Stimulated activated naive CD4-positive, alpha-beta T cell treated with Interleukin-2 at 50 U/mL for 16 hours (primary cell): ENCODE data around the gene AKT1.

Experiments
- DNase-seq: peaks from one replicate; lab custom pipeline; 2025; lab: John Stamatoyannopoulos, UW

AKT1 gene

DNA sequence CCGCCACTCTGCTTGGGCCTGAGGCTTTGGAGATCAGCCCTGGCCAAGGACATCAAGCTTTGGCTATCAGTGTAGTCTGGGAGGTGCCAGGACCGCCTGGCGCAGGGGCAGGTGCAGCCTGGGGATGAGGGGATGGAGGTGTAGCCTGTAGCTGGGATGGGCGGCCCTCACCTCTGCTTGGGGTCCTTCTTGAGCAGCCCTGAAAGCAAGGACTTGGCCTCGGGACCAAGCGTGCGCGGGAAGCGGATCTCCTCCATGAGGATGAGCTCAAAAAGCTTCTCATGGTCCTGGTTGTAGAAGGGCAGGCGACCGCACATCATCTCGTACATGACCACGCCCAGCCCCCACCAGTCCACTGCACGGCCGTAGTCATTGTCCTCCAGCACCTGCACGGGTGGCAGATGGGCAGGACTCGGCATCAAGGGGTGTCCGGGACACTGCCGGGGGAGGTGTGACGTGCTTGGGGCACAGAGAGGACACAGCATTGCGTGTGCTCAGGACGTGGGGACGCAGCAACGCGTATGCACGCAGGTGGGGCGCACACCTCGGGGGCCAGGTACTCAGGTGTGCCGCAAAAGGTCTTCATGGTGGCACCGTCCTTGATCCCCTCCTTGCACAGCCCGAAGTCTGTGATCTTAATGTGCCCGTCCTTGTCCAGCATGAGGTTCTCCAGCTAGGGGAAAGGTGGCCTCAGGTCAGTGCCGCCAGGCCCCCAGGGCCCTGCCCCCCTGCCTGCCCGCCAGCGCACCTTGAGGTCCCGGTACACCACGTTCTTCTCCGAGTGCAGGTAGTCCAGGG, 22.6 kb downstream of the AKT1 start:
- DNase-seq: no peak

DNA sequence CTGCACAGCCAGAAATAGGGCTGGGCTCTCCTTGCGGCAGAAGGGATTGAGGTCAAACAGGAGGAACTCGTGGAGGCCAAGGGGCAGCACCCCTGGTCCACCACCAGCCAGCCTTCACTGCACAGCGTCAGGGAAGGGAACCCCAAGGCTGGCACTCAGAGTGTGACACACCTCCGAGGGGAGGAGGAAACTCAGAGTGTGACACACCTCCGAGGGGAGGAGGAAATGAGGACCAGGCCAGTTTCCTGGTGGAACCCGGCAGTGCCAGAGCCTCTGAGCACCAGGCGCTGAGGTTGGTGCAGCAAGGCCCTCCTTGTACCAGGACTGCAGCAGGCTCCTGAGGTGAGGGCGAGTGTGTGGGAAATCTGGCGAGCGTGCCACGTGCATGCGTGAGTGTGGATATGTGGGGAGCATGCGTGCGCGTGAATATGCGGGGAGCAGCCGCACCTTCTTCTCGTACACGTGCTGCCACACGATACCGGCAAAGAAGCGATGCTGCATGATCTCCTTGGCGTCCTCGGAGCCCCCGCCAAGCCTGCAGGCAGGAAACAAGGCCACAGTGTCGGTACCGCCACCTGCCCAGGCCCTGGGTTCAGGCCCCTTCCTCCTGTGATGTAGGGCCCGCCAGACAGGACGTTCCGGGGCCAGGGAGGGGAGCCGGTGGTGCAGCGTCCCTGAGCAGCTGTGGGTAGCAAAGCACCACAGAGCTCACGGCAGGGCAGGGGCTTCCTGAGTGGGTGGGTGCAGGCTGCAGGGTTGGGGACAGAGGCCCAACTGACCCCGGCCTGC, 23.4 kb downstream of the AKT1 start:
- no peak for DNase-seq

DNA sequence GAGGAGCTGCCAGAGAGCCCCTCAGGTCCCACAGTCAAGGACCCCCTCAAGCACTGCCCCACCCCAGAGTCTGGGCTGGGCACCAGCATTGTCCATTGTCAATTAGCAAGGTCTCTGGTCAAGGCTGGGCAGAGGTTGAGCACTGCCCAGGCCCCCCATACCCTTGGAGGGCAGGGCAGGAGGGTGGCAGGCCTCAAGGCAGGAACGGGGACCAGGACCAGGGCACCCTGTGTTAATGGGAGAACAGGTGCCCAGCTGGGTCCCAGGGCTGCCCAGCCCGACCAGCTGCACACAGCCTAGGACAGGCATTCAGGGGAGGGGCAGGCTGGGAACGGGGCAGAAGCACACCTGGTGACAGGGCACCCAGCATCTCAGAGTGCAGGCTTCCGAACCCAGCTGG, 24.2 kb downstream of the AKT1 start:
- no peak for DNase-seq

DNA sequence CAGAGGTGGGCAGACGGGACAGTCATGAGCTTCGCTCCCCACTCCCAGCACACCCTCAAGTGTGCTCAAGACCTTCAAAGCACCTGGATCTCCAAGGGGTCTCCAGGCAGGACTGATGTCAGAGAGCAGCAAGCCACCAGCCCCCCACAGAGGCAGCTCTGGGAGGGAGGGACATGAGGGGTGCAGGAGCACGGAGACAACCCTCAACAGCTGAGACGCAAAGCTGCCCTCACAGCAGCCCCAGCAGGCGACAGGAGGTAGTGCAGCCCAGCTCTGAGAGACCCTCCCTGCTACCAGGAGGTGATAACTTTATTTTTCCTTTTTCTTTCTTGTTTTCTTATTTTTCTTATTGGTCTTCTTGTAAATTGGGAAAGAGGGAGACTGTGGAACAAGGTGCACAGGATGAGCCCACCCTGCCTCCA, 24.7 kb downstream of the AKT1 start:
- no peak for DNase-seq

DNA sequence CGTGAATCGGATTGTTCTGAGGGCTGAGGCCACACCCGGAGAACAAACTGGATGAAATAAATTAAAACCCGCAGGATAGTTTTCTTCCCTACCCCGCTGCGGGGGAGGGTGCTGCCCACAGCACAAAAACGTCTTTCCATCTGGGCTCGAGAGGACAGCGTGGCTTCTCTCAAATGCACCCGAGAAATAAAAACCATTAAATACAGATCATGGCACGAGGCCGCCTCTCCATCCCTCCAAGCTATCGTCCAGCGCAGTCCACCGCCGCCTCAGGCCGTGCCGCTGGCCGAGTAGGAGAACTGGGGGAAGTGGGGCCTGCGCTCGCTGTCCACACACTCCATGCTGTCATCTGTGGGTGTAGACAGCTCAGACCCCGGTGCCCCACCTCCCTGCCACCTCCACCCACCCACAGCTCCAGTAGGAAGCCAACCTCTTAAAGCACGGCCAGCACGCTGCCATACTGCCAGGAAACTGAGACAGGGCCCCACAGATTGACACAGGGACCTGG, 25.4 kb downstream of the AKT1 start:
- DNase-seq: no peak

DNA sequence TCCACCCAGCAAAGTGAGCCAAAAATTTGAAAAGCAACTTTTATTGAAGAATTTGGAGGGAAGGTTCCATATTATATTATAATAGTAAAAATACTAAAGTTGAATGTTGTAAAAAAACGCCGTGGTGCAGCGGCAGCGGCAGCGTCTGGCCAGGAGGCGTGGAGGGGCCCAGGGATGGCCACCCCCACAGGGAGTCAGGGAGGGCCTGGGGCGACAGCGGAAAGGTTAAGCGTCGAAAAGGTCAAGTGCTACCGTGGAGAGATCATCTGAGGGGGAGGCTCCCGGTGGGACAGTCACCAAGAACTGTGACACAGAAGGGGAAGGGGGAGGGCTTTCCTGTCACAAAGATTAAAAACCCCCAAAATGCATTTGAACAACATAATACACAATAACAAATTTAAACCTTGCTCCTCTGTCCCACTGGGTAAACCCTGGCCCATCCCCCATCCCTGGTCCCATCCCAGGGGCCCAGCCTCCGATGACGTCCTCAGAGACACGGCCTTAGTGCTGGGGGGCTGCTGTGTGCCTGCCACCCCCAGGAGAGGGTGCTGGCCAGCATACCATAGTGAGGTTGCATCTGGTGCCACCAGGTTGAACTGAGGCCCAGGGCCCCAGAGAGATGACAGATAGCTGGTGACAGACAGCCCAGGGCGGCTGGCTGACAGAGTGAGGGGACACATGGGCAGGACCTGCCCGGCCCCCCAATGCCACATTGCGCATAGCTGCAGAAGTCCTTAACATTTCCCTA, 26.1 kb downstream of the AKT1 start:
- DNase-seq: no peak

DNA sequence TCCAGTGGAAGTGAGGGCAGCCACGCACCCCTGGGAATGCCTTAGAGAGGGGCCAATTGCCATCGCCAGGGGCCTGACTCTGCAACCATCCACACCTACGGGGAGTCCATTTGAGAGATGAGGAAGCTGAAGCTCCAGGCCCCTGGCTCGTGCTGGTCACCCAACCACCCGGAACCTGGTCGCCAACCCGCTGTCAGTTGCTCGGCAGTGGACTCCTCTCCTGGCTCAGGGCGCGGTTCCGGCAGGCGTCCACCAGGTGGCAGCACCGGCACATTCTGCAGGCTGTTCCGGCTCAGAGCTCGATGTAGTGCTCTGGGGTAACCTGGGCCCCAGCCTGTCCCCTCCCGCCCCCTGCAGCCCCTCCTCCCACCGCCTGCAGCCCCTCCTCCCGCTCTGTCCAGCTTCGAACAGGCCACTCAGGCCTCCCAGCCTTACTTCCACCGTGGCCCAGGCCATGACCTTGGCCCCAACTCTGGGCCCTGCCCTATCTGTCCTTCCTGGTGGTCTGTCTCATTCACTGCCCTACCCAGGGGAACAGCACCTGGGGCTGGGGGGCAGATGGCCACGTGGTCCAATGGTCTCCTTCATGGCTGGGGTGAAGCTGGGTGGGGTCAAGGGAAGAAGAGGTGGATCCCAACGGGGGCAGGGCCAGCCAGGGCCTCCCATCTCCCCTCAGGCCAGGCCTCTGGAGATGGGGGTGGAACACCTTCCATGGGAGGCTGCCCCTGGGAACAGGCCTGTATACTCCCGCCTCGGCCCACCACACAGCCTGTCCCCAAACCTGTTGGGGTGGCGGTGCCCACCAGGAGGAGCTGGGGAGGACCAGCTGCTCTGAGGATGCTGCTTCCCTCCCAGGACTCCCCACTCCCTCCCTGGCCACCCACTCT, 26.9 kb downstream of the AKT1 start:
- peak; percentile 84 for DNase-seq

DNA sequence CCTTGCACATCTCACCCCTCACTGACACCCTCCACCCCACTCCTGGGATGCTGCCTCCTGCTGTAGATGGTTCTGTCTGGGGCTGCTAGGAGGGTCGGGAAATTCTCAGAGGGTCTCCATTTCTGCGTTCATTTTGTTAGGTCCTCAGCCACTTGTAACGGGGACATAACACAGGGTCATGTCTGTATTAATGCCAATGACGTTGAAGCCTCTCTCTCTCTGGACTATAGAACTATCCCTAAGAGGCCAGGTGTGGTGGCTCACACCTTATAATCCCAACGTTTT, 28.0 kb downstream of the AKT1 start:
- no peak for DNase-seq

DNA sequence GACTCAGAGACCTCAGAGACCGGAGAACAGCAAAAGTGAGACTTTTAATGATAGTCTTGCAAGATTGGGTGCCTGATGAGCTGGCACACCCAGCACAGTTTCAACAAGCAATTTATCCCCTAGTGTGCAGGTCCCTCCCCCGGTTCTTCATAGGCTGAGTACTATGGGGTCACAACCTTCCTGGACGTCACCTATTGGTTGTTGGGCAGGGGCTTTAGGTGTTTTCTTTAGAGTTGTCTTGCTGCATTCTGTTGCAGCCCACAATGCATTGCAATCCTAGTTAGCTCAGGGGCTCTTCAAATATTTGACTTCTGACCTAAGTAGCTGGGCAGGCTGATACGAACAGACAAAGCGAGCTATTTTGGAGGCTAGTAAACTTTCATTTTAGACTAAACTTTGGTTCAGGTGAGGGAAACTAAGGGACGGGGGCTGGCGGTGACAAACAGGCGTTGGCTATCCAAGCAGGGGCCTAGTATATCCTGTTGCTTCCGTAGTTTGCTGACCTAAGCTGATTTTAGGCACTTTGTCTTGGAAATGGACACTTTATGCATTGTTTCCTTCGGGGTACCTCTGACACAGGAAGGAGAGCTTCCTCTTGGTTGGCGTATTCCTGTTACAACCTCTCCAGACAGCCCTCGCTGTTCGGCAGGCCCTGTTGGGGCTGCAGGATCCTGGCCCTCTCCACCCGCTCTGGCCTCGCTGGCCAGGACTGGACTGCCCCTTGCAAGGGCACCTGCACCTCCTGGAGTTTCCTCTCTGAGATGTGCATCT, 28.5 kb downstream of the AKT1 start:
- DNase-seq: no peak

DNA sequence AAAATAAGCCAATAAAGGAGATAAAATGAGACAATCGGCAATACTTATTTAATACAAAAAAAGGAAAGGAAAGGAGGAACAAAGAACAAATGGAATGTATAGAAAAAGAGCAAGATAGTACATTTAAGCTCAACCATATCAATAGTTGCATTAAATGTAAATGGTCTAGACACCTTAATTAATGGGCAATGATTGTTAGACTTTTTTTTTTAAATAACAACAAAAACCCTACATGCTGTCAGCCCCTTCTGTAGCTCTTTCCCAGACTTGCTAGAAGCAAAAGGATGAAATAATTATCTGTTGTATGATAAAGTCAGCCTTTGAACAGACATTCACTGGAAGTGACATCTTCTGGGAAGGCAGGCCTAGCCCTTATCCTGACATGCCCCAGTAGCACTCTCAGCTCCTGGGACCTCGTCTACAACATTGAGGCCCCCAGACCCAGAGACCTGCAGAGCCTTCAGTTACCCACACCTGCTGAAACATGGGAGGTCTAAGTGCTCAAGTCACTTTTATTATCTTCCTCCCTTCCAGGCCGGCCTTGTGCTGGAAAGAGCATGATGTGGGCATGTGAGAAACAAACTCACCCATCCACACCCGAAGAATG, 29.2 kb downstream of the AKT1 start:
- DNase-seq: no peak

DNA sequence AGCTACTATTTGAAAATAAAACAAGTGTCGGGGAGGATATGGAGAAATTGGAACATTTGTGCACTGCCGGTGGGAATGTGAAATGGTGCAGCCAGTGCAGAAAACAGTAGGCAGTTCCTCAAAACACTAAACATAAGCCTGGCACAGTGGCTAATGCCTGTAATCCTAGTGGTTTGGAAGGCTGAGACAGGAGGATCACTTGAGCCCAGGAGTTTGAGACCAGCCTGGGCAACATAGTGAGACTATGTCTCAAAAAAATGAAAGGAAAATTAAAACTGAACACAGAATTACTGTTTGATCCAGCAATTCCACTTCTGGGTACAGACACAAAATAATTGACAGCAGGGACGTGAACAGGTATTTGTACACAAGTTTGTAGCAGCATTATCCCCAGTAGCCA, 30.0 kb downstream of the AKT1 start:
- no peak for DNase-seq

DNA sequence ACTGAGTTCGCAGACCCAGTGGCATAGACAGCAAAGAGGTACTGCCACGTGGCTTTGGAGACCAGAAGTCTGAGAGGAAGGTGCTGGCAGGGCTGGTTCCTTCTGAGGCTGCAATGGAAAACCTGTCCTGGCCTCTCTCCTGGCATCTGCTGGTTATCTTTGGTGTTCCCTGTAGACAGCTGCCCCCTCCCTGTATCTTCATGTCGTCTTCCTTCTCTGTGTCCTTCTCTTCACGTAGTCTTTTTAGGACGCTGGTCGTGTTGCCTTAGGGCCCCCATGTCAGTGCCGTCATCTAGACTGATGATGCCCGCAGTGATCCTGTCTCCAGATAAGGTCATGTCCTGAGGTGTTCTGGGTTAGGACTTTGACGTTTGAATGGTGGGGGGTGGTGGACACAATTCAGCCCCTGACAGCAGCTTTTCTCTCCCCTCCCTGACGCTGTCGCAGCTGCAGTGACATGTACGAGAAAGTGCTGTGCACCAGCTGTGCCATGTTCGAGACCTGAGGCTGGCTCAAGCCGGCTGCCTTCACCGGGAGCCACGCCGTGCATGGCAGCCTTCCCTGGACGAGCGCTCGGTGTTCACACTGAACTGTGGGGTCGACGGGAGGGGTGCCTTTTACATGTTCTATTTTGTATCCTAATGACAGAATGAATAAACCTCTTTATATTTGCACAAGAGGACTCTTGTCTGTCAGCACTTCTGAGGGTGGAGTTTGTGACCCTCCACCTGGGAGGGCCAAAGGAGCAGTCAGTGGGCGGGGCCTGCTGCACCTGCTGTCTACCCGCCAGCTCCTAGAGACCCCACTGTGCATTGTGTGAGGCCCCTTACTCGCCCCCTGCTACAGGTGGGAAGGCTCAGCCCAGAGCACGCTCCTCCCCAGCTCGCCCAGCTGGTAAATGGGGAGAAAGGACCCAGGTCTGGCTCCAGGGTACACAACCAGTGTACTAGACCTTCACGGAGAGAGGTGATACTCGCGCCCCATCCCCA, 36.3 kb downstream of the AKT1 start:
- no peak for DNase-seq

DNA sequence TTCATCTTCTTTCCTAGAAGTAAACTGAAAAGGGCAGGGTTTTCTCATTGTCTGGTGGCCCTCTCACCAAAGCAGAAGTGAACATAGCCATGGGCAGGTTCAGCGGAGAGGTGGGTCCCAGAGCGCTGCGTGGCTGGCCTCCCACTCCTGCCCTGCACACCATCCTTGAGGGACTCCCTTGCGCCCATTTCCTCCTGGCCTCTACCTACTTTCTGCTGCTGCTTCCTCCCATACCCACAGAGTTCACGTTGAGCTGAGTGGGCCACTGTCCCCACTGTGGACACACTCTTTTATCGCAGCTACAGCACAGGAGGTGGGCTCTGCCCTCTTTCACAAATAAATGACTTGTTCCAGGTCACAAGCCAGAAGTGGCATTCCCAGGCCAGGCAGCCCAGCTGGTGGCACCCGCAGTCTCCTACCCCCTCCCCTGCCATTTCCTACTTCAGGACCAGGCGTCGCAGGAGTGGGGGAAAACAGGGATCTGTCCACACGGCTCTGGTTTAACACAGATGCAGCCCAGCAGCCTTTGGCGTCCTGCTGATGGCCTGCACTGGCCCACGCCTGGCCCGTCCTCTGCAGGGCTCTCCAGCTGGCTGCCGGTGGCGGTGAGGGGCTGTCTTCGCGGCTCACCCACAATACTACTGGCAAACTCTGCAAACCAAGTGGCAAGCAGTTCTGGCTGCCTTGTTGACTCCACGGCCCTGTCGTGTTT, 37.7 kb downstream of the AKT1 start:
- no peak for DNase-seq

DNA sequence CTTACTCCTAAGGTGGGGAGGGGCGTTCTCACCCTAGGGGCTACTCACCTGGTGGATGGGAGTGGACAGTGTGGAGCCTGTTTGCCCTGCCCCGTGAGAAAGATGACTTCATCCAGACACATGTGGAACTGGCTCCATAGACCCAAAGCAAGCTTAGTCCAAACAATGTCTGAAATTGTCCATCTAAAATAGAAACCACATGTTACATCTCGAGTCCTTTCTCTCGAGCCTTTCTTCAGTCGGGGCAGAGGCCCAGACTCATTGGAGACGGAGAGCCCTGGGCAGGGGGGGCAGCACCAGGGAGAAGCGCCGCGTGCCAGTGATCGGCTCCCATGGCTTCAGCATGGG, 38.3 kb downstream of the AKT1 start:
- DNase-seq: no peak

DNA sequence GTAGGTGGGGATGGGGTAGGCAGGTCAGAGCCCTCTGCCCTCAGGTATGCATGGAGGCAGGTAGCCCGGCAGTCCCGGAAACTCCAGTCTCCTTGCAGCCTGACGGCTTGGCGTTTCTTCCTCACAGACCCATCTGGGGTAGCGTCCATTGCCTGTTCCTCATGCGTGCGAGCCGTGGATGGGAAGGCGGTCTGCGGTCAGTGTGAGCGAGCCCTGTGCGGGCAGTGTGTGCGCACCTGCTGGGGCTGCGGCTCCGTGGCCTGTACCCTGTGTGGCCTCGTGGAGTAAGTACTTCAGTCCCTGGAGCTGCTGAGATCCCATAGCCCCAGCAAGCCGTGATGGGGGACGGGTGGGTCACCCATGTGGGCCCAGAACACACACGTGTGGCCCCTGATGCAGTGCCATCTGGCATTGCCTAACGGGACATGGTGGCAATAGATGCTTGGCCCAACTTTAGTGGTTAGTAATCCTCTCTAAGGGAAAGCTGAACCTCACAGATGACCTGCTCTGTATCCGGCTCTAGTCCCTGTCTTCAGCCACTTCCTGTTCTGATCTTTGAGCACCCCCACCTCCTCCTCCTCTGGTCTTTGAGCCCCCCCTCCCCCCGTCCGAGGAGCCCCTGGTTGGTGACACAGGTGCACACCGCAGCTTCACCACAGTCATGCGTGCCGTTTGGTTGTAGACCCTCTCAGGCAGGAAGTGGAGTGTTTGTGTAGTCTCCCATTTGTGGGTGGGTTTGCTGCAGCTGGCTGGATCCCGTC, 38.9 kb downstream of the AKT1 start:
- DNase-seq: no peak

DNA sequence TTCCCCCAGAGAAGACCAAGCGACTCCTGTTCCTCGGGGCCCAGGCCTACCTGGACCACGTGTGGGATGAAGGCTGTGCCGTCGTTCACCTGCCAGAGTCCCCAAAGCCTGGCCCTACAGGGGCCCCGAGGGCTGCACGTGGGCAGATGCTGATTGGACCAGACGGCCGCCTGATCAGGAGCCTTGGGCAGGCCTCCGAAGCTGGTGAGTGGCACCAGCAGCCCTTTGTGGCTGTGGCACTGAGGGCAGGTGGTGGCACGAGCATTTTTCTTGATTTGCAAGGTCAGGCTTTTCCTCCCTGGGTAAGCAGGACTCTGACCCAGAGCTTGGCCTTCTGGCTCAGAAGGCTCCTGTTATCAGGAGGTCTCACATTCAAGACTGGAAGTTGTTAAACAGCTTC, 39.9 kb downstream of the AKT1 start:
- no peak for DNase-seq

DNA sequence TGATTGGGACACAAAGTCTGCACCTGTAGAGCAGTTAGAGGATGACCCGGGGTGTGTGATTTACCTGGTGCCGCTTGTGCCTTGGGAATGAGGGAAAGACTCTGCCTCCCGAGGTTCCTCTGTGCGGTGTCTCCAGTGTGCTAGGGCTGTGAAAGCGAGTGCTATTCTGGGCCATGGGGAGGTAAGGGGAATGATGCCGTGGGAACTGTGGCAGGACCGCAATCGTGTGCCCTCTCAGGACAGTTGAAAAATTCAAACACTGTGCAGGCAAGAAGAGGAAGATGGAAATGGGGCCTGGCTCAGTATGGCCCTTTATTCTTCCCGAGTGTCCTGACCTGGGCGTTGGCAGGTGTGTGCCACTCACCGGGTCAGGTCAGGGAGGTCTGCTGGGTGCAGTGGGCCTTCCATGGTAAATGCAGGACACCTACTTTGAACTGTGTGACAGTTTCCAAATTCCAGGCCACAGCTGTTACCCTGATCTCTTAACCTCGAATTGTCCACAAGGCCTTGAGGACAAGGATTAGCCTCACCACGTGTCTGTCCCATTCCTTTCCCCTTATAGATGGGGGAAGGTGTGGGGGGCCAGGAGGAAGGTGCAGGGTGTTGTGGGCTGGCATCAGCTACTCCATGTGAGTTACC, 41.2 kb downstream of the AKT1 start:
- DNase-seq: no peak
